Measurements from ENCODE around the gene SETD1A. TPM values are rescaled to one million over a fixed set of nuclear protein-coding genes. Genes with fewer than 3 reads are reported as not detected.
A peak's percentile ranks its signal among the peaks of the same experiment; 100 is the strongest.

SETD1A gene
- total and polyA plus RNA-seq, 9 of the 15 experiments (the other 6 are each of a cell fraction or from before 2014, with no cell fraction given), result 0.08 to 36.0 (median 4.2) TPM

DNA sequence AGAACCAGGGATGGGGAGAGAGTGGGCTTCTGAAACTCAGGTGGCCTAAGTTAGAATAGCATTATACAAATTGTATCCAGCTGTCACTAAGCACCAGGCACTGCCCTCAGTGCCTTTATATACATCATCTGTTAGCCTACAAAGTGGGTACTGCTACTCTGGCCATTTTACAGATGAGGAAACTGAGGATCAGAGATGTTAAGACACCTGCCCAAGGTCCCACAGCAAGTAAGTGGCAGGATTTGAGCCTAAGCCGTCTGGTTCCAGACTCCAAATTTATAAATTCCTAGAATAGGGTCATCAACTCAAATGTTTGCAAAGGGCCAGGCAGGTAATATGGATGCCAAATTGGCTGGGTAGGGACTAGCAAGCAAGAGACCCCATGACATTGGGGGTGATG is 6.4 kb upstream of the SETD1A start (continued):
- TF ChIP-seq RCOR1 (IDR thresholded peaks at IDR 0.05; ENCODE audit: borderline replicate concordance in 1 of 2, low read depth in 2 of 2, low read length in 2 of 2) (peak in 1 of 2 experiments; percentile 77; a peak in 1 of 4 replicates), DMBX1 (CRISPR knock-in tag; IDR thresholded peaks at IDR 0.05; ENCODE audit: borderline replicate concordance) (no peak), CBX8 (IDR thresholded peaks at IDR 0.05; ENCODE audit: borderline replicate concordance, extremely low read depth, low read depth, low read length, poor library complexity, severe bottlenecking) (no peak), NFE2 (IDR thresholded peaks at IDR 0.05; ENCODE audit: low read depth) (no peak), KDM1A (IDR thresholded peaks at IDR 0.05) (peak; percentile 70 to 86), PTBP1 (IDR thresholded peaks at IDR 0.05; ENCODE audit: low read depth, low read length) (peak; percentile 52; the same call in 1 of the 2 replicates), TRIM24 (IDR thresholded peaks at IDR 0.05) (no peak), BCL6 (CRISPR knock-in tag; IDR thresholded peaks at IDR 0.05) (no peak), ADNP (tag; IDR thresholded peaks at IDR 0.05) (peak; percentile 85), HDAC2 (IDR thresholded peaks at IDR 0.05) (peak; percentile 65), SNRNP70 (optimal IDR thresholded peaks at IDR 0.05; ENCODE audit: low read depth, low read length) (no peak), BRCA1 (IDR thresholded peaks at IDR 0.05) (no peak), BRCA1 (CRISPR knock-in tag; IDR thresholded peaks at IDR 0.05) (no peak), CHD4 (IDR thresholded peaks at IDR 0.05; ENCODE audit: insufficient read depth, insufficient replicate concordance, low read depth, low read length, poor library complexity, severe bottlenecking) (peak; percentile 31)
- TF ChIP-seq, protein P1, sequence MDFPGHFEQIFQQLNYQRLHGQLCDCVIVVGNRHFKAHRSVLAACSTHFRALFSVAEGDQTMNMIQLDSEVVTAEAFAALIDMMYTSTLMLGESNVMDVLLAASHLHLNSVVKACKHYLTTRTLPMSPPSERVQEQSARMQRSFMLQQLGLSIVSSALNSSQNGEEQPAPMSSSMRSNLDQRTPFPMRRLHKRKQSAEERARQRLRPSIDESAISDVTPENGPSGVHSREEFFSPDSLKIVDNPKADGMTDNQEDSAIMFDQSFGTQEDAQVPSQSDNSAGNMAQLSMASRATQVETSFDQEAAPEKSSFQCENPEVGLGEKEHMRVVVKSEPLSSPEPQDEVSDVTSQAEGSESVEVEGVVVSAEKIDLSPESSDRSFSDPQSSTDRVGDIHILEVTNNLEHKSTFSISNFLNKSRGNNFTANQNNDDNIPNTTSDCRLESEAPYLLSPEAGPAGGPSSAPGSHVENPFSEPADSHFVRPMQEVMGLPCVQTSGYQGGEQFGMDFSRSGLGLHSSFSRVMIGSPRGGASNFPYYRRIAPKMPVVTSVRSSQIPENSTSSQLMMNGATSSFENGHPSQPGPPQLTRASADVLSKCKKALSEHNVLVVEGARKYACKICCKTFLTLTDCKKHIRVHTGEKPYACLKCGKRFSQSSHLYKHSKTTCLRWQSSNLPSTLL (IDR thresholded peaks at IDR 0.05), result no peak
- TF ChIP-seq, protein P2, sequence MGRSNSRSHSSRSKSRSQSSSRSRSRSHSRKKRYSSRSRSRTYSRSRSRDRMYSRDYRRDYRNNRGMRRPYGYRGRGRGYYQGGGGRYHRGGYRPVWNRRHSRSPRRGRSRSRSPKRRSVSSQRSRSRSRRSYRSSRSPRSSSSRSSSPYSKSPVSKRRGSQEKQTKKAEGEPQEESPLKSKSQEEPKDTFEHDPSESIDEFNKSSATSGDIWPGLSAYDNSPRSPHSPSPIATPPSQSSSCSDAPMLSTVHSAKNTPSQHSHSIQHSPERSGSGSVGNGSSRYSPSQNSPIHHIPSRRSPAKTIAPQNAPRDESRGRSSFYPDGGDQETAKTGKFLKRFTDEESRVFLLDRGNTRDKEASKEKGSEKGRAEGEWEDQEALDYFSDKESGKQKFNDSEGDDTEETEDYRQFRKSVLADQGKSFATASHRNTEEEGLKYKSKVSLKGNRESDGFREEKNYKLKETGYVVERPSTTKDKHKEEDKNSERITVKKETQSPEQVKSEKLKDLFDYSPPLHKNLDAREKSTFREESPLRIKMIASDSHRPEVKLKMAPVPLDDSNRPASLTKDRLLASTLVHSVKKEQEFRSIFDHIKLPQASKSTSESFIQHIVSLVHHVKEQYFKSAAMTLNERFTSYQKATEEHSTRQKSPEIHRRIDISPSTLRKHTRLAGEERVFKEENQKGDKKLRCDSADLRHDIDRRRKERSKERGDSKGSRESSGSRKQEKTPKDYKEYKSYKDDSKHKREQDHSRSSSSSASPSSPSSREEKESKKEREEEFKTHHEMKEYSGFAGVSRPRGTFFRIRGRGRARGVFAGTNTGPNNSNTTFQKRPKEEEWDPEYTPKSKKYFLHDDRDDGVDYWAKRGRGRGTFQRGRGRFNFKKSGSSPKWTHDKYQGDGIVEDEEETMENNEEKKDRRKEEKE (IDR thresholded peaks at IDR 0.05; ENCODE audit: borderline replicate concordance in 1 of 2, control insufficient read depth in 1 of 2, low read depth in 2 of 2, low read length in 1 of 2), result no peak
- TF ChIP-seq, protein P3, sequence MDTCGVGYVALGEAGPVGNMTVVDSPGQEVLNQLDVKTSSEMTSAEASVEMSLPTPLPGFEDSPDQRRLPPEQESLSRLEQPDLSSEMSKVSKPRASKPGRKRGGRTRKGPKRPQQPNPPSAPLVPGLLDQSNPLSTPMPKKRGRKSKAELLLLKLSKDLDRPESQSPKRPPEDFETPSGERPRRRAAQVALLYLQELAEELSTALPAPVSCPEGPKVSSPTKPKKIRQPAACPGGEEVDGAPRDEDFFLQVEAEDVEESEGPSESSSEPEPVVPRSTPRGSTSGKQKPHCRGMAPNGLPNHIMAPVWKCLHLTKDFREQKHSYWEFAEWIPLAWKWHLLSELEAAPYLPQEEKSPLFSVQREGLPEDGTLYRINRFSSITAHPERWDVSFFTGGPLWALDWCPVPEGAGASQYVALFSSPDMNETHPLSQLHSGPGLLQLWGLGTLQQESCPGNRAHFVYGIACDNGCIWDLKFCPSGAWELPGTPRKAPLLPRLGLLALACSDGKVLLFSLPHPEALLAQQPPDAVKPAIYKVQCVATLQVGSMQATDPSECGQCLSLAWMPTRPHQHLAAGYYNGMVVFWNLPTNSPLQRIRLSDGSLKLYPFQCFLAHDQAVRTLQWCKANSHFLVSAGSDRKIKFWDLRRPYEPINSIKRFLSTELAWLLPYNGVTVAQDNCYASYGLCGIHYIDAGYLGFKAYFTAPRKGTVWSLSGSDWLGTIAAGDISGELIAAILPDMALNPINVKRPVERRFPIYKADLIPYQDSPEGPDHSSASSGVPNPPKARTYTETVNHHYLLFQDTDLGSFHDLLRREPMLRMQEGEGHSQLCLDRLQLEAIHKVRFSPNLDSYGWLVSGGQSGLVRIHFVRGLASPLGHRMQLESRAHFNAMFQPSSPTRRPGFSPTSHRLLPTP (IDR thresholded peaks at IDR 0.05; ENCODE audit: borderline replicate concordance, extremely low read depth, insufficient read length), result no peak
- TF ChIP-seq, protein P4, sequence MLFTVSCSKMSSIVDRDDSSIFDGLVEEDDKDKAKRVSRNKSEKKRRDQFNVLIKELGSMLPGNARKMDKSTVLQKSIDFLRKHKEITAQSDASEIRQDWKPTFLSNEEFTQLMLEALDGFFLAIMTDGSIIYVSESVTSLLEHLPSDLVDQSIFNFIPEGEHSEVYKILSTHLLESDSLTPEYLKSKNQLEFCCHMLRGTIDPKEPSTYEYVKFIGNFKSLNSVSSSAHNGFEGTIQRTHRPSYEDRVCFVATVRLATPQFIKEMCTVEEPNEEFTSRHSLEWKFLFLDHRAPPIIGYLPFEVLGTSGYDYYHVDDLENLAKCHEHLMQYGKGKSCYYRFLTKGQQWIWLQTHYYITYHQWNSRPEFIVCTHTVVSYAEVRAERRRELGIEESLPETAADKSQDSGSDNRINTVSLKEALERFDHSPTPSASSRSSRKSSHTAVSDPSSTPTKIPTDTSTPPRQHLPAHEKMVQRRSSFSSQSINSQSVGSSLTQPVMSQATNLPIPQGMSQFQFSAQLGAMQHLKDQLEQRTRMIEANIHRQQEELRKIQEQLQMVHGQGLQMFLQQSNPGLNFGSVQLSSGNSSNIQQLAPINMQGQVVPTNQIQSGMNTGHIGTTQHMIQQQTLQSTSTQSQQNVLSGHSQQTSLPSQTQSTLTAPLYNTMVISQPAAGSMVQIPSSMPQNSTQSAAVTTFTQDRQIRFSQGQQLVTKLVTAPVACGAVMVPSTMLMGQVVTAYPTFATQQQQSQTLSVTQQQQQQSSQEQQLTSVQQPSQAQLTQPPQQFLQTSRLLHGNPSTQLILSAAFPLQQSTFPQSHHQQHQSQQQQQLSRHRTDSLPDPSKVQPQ (CRISPR knock-in tag; IDR thresholded peaks at IDR 0.05; ENCODE audit: borderline replicate concordance), result no peak
